Subcutaneous adipose tissue (tissue), 4 donors: ENCODE results near the gene CTDP1. TPM values are rescaled to one million over a fixed set of nuclear protein-coding genes. Genes with fewer than 3 reads are reported as not detected.

ENCODE experiments used
- total RNA-seq, 4 donors: library from RNA; depleted of rRNA; stranded (reverse); fragments of >200 nt; gene quantifications; one replicate each; pipeline ENCODE4 v1.1.0, GENCODE V29; 2016
- TF ChIP-seq, protein P1 (sequence below): fragments of 450-650 bp; IDR thresholded peaks from one replicate; pipeline ENCODE4 v1.5.1; 2016; ENCODE audit warnings: low read depth, mild to moderate bottlenecking, control low read depth, antibody characterized with exemption, moderate library complexity

CTDP1 gene
- total RNA-seq, 4 donors from 2014 or later, result 11.3 to 19.2 (median 16.2) TPM

DNA sequence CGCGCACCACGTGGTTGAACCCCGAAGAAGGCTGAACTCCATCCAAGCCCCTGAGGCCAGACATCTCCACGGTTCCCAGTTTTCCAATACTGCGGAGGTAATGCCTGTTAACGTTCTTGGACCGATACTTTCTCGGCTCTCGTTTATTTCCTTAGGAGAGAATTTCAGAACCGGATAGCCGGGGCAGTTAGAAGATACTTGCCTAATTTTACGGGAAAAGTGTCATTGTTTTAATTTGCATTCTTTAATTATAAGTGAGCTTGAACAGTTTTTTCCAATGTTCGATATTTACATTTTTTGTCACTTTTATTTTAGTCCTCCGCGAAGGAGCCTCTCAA lies 107.9 kb downstream of the CTDP1 start:
- TF ChIP-seq, protein P1, sequence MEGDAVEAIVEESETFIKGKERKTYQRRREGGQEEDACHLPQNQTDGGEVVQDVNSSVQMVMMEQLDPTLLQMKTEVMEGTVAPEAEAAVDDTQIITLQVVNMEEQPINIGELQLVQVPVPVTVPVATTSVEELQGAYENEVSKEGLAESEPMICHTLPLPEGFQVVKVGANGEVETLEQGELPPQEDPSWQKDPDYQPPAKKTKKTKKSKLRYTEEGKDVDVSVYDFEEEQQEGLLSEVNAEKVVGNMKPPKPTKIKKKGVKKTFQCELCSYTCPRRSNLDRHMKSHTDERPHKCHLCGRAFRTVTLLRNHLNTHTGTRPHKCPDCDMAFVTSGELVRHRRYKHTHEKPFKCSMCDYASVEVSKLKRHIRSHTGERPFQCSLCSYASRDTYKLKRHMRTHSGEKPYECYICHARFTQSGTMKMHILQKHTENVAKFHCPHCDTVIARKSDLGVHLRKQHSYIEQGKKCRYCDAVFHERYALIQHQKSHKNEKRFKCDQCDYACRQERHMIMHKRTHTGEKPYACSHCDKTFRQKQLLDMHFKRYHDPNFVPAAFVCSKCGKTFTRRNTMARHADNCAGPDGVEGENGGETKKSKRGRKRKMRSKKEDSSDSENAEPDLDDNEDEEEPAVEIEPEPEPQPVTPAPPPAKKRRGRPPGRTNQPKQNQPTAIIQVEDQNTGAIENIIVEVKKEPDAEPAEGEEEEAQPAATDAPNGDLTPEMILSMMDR, result no peak

DNA sequence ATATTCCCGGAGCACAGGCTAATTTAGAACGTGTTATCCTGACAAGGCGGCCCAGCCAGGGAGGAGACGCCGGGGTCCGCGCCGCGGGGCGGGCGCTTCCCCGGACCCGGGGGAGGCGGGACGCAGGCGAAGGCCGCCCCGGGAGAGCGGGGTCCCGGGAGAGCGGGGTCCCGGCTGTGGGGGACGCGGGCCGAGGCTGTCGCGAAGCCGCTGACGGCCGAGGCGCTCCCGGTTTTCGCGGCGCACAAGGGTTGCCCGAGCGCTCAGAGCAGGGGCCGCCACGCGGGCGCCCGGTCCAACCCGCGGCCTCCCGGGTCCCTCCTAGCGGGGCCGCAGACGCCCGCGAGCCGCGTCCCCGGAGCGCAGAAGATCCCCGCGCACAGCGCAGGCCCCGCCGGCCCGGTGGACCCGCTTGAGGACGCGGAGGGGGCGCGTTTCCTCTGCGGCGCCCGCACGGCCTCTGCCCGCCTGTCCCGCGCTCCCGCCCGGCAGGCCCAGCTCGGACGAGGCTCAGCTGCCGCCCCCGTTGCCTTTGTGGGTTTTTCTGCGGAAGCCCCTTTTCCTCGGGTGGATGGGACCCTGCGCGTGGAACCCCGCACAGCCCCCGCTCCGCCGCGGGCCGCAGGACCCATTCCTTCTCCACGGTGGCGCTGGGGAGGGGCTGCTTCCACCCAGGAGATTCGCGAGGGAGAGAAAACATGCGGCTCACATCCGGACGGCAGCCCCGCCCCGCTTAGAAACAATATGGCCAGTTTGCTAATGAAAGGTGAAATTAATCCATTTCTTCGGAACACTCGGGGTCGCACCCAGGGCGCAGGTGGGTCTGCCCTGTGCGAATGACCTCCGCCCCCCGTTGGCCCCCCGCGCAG lies 108.5 kb downstream of the CTDP1 start:
- TF ChIP-seq, protein P1, result no peak

DNA sequence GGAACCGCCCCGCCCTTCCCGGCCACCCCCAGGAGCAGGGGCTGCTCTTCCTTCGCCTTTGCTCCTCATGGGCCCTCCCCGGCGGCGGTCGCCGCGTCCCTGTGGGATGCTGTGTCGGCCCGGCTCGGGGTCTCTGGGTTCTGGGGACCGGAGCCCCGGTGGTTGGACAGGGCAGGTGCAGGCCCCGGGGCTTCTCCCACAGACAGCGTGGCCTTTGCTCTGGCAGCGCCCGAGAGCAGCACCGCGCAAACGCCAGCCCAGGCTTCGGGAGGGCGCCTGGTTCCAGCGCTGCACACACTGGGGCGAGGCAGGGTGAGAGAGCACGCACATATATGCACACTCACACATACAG lies 109.1 kb downstream of the CTDP1 start:
- TF ChIP-seq, protein P1, result no peak

DNA sequence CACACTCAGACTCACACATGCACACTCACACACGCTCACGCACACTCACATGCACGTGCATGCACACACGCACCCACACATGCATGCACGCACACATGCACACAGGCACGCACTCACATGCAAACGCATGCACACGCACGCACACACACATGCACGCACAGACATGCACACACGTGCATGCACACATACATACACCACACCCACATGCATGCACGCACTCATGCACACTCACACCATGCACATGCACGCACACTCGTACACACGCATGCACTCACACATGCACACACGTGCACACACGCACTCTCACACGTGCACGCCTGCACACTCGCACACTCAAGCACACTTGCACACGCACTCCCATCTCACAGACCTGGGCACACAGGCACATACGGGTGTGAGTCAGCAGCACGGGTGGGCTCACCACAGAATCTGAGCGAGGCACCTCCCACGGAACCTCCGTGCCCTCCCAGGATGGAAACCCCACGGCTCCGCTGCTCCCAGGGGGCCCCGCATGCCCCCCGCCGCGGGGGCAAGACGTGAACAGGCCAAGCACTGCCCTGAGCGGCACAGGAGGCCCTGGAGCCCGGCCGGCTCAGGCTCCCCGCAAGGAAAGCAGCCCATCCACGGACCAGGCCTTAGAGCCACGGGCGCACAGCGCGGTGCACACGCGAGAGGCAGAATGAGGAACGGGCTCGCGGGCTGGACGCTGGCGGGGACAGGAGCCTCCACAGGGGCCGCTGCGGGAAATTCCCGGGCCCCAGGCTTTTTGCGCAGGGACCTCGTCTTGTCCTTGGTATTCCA lies 109.7 kb downstream of the CTDP1 start:
- TF ChIP-seq, protein P1, result no peak

DNA sequence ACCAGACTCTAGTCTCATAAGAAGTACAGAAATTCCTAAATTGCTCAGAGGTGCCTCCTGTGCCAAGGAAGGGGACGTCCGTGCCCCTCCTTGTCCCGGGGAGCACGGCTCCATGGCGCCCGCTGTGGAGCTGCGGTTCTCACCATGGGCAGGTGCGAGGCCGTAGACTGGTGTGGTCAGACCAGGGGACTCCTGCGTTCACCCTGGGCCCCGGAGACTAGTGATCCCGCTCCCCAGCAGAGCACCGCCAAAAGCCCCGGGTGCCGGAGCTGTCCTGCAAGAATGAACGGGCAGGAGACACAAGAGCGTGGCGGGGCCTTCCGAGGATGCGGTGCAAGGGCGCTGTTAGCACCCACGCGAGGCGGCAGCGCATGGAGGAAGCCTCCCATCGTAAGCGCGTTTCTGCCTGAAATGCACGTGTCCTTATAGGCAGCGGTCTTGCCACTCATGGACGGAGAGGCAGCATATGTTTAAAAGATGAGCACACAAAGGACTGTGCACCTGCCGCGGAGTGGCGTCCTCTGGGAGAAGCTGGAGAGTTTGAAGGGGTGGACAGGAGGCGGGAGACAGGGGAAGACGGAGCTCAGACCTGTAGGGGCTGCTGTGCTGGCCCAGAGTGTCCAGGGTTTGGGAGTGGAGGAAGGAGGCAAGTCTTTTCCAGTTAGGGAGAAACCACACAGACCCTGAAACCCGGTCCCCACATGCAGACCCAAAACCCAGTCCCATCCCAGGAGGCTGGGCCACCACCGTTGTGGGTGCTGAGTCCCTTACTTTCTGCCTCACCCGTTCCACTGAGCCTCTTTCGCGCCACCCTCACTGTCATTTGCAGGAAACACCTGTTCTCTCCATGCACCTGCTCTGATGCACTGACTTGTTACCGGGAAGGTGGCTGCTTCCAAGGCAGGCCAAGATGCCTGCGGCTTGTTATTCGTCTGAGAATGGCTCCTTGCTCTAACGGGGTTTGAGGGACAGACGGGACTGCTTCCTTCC lies 110.6 kb downstream of the CTDP1 start:
- TF ChIP-seq, protein P1, result no peak

DNA sequence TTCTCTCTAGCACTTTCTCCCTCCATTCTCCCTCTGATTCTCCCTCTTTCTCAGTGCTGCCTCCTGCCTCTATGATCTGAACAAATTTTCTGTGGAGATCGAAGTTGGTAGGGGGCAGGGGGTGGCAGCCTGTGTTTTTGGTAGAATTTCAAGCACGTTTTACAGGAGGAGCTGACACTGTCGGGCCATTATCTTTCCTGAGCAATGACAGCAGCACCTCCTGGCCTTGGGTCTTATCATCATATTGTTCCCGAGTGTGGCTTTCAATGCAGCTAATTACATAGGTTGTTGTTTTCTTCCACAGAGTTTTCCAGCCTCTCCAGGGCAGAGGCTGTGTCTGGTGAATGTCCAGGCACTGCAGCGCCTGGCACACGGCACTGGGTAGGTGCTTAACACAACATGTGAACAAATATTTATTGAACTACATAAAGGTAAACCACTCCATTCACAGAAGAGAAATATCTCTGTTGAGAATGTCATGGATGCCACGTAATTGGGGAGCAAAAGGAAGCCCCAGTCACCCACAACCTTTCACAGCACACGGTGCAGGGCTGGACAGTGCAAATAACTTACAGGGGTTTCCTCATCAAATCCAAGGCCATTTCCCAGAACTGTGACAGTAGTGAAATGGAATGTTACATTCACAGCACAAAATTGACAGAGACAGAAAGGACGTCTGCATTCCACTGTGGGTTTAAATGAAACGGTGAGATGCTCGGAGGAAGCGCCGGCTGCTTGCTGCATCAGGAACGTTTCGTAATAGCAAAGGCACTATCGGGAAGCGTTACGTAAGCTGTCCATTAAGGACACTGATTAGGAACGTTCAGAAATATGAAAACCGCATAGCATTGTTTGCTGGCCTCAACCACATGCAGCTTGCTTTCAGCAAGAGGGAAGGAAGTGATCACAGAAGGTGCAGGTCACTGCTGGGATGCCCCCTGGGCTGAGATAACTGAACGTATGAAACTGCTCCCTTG lies 111.7 kb downstream of the CTDP1 start:
- TF ChIP-seq, protein P1, result no peak
